HepG2 (cell line): ENCODE results near the gene CD300A. TPM values are rescaled to one million over a fixed set of nuclear protein-coding genes. Genes with fewer than 3 reads are reported as not detected.

Experiments
- AKNA ChIP-seq: sonication (generic); formaldehyde crosslinking; IDR thresholded peaks from 2 replicates; pipeline ENCODE4 v1.4.0; 2020; ENCODE audit warnings: missing genetic modification reagents, borderline replicate concordance
- CBX1 ChIP-seq: IDR thresholded peaks from one replicate; pipeline ENCODE4 v1.6.1; 2016; ENCODE audit warnings: antibody characterized with exemption, low read depth
- E2F2 ChIP-seq: sonication (generic); formaldehyde crosslinking; IDR thresholded peaks from 2 replicates; pipeline ENCODE4 v1.4.0; 2020; ENCODE audit warnings: missing genetic modification reagents, borderline replicate concordance
- PITX1 ChIP-seq: sonication (generic); formaldehyde crosslinking; IDR thresholded peaks from 2 replicates; pipeline ENCODE4 v1.5.1; 2020; ENCODE audit warnings: mild to moderate bottlenecking, missing genetic modification reagents
- ZNF292 ChIP-seq: sonication (generic); formaldehyde crosslinking; IDR thresholded peaks from 2 replicates; pipeline ENCODE4 v1.8.1; 2022; ENCODE audit warnings: mild to moderate bottlenecking, low read depth, missing genetic modification reagents, borderline replicate concordance
- ZNF329 ChIP-seq: sonication (generic); formaldehyde crosslinking; IDR thresholded peaks from 2 replicates; pipeline ENCODE4 v1.9.0; 2021; ENCODE audit warnings: low read depth, mild to moderate bottlenecking, missing genetic modification reagents
- ZZZ3 ChIP-seq: sonication (generic); formaldehyde crosslinking; IDR thresholded peaks from 2 replicates; pipeline ENCODE4 v1.4.0; 2020; ENCODE audit warnings: missing genetic modification reagents, mild to moderate bottlenecking, borderline replicate concordance
- polyA plus RNA-seq, 8 experiments: library from polyadenylated mRNA; depleted of rRNA in 3 of 8; stranded (reverse) in 7 of 8; unstranded in 1 of 8; fragments of >200 nt; fragmentation: Illumina TruSeq in 4 of 8; extraction: Trizol in 4 of 8; gene quantifications; 2 replicates each; pipeline versions ENCODE4 v1.2.1 to v1.2.3, GENCODE V29; 2011 to 2016; ENCODE audit warnings: low read depth in 4 of 8, missing spikeins in 1 of 8, mixed read lengths in 1 of 8; ENCODE audit not compliant: insufficient read depth in 1 of 8
- total RNA-seq, 5 experiments: library from RNA; depleted of rRNA; stranded (reverse); fragments of >200 nt; fragmentation: Illumina TruSeq; extraction: Trizol; gene quantifications; 2 replicates each; pipeline ENCODE4 v1.2.3, GENCODE V29; 2016; ENCODE audit warnings: low read depth in 1 of 5

CD300A gene
- total and polyA plus RNA-seq, 2 of the 13 experiments (the other 11 are each of a cell fraction or from before 2014, with no cell fraction given): not detected

- TF ChIP-seq AKNA (CRISPR knock-in tag): no peak
- TF ChIP-seq ZZZ3 (CRISPR knock-in tag): no peak
- no peak for TF ChIP-seq ZNF329 (CRISPR knock-in tag)
- no peak for TF ChIP-seq CBX1
- no peak for TF ChIP-seq ZNF292 (CRISPR knock-in tag)
- no peak for TF ChIP-seq PITX1 (CRISPR knock-in tag)
- TF ChIP-seq E2F2 (CRISPR knock-in tag): no peak
These were observed 62.2 kb downstream of the CD300A start (continued) for GRCh38 chr17:74528491-74529199.
